Stimulated activated memory B cell treated with anti-CD40 and anti-IgM and Interleukin-4, amounts not matched to agents 10 μg/mL and 1 μg/mL and 100 μg/mL, for 72 hours (primary cell): ENCODE results near the gene SAE1.

Source experiments
- ATAC-seq: fragments of 150-1000 bp; cut with Tn5 transposase; 2 replicates; pipeline ENCODE4 v1.10.0; 2021
- H3K27ac Mint-ChIP-seq: one replicate; pipeline ENCODE4 v1.8.0; 2022; ENCODE audit warnings: mild to moderate bottlenecking, mixed read lengths
- H3K27me3 Mint-ChIP-seq: one replicate; pipeline ENCODE4 v1.8.0; 2022; ENCODE audit warnings: mixed read lengths
- H3K36me3 Mint-ChIP-seq: one replicate; pipeline ENCODE4 v1.8.0; 2022; ENCODE audit warnings: mixed read lengths
- H3K4me1 Mint-ChIP-seq: one replicate; pipeline ENCODE4 v1.8.0; 2022; ENCODE audit warnings: mixed read lengths
- H3K4me3 Mint-ChIP-seq: one replicate; pipeline ENCODE4 v1.8.0; 2022; ENCODE audit warnings: mild to moderate bottlenecking, moderate library complexity, mixed read lengths
- H3K9me3 Mint-ChIP-seq: one replicate; pipeline ENCODE4 v1.8.0; 2022; ENCODE audit warnings: mixed read lengths

Gene SAE1

GRCh38 chr19:47195434-47195833 lies 64.8 kb downstream of the SAE1 start:
- ATAC-seq = no peak
- Mint-ChIP-seq H3K4me3 (no peak overlapping the region), H3K27ac (peak overlapping the region; percentile 73), H3K36me3 (peaks cover 43% of the 10 kb centered on the region), H3K4me1 (peaks cover 20% of the 10 kb centered on the region), H3K9me3 (no peaks in the 10 kb centered on the region), H3K27me3 (no peaks in the 10 kb centered on the region)

DNA sequence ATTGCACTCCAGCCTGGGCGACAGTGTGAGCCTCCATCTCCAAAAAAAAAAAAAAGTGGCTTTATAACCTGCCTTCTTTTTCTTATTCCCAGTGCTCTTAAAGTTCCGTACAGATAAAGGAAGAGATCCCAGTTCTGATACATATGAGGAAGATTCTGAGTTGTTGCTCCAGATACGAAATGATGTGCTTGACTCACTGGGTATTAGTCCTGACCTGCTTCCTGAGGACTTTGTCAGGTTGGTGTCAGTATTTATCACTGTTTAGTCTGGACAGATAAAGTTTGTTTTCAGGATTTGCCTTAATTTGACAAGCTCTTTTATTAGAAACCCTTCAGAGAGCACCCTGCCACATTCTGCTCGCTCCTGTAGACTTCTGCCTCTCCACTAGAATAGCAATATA lies 66.5 kb downstream of the SAE1 start:
- ATAC-seq = no peak
- H3K4me3 Mint-ChIP-seq = no peak overlapping the region
- H3K27ac Mint-ChIP-seq = no peak overlapping the region
- peaks cover 26% of the 10 kb centered on the region for H3K4me1 Mint-ChIP-seq
- H3K27me3 Mint-ChIP-seq = no peaks in the 10 kb centered on the region
- H3K36me3 Mint-ChIP-seq = peaks cover 39% of the 10 kb centered on the region
- H3K9me3 Mint-ChIP-seq = no peaks in the 10 kb centered on the region

GRCh38 chr19:47200530-47200929 lies 69.9 kb downstream of the SAE1 start:
- peaks cover 56% of the 10 kb centered on the region for H3K36me3 Mint-ChIP-seq
- no peak overlapping the region for H3K4me3 Mint-ChIP-seq
- no peak for ATAC-seq
- H3K4me1 Mint-ChIP-seq = peaks cover 23% of the 10 kb centered on the region
- H3K27me3 Mint-ChIP-seq = no peaks in the 10 kb centered on the region
- H3K27ac Mint-ChIP-seq = peak overlapping the region; percentile 79
- no peaks in the 10 kb centered on the region for H3K9me3 Mint-ChIP-seq

DNA sequence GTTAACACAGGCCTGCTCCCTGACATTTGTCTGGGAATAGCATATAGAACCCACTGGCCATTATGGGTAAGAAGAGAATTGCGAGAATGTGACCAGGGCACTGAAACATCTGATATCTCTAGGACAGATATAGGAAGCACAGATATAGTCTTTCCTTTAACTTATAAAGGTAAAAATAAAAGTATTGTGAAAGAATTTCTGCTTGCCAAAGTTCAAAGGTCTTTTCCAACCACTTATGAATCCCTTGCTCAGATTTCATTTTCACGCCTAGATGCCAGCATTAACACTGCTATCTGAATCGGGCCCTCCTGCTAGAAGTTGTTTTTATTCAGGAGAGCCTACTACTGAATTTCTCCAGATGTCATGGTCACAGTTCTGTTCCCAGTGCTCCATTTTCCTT lies 72.6 kb downstream of the SAE1 start:
- peaks cover 19% of the 10 kb centered on the region for H3K4me1 Mint-ChIP-seq
- peaks cover 65% of the 10 kb centered on the region for H3K36me3 Mint-ChIP-seq
- peak overlapping the region; percentile 79 for H3K27ac Mint-ChIP-seq
- H3K9me3 Mint-ChIP-seq = no peaks in the 10 kb centered on the region
- H3K4me3 Mint-ChIP-seq = no peak overlapping the region
- no peak for ATAC-seq
- no peaks in the 10 kb centered on the region for H3K27me3 Mint-ChIP-seq

DNA sequence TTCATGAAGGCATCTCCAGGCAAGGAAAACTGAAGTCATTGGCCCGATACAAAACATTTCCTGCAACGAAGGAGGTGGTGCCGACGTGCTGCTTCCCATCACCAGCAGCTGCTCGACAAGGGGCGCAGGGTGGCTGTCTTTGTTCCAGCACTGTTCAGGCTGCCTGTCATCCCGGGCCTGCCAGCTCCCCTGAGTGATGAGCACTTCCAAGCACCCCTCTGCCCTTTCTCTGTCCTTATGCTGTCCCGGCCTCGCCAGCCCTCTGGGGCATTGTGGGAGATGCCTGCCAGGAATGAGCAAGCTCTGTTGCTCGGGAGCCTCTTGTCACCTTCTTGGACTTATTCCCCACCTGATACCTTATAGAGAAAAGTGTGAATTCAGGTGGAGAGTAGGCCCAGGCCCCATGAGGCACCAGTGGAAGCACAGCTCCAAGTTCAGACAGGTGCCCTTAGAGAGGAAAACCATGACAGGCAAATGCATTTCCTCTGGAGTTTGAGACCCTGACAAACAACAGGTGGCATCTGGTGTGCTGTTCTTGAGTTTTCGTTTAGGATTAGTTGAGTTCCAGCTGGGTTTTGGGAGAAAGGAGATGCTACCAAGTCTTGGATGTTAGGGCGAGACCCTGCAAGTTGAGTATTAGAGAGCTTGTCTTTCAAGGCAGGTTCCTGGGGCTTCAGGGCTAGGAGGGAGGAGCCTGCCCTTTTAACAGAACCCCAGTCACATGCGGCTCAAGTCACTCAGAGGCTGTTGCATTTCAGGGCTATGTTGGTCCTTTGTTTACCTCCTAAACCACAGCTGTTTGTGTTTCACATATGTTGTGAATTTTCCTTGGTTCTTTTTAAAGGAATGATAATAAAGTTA lies 78.9 kb downstream of the SAE1 start:
- Mint-ChIP-seq H3K9me3 (no peaks in the 10 kb centered on the region), H3K36me3 (peaks cover 58% of the 10 kb centered on the region), H3K4me3 (no peak overlapping the region), H3K27me3 (no peaks in the 10 kb centered on the region), H3K27ac (peak overlapping the region; percentile 84), H3K4me1 (peaks cover 9% of the 10 kb centered on the region)
- ATAC-seq = no peak

DNA sequence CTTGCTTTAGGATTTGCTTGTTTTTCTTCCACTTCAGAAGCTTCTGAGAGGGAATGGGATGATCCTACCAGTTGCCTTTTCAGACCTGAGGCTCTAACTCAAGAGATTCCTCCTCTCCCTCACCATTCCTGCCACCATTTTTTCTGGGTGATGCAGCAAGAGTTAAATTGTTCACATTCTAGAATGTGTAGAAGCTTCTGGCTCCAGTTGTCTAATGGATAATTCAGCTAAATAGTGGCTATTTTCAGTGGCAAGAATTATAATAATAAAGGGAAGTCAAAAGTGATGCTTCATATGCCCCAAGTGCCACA lies 79.5 kb downstream of the SAE1 start:
- Mint-ChIP-seq H3K27me3 (no peaks in the 10 kb centered on the region), H3K4me3 (no peak overlapping the region), H3K27ac (peak overlapping the region; percentile 84), H3K9me3 (no peaks in the 10 kb centered on the region), H3K4me1 (peaks cover 9% of the 10 kb centered on the region), H3K36me3 (peaks cover 52% of the 10 kb centered on the region)
- ATAC-seq = no peak

GRCh38 chr19:47210689-47211316 lies 80.2 kb downstream of the SAE1 start:
- peak overlapping the region; percentile 31 for H3K4me3 Mint-ChIP-seq
- peaks cover 9% of the 10 kb centered on the region for H3K4me1 Mint-ChIP-seq
- peak; percentile 72 for ATAC-seq
- H3K9me3 Mint-ChIP-seq = no peaks in the 10 kb centered on the region
- H3K27me3 Mint-ChIP-seq = no peaks in the 10 kb centered on the region
- peaks cover 48% of the 10 kb centered on the region for H3K36me3 Mint-ChIP-seq
- H3K27ac Mint-ChIP-seq = peak overlapping the region; percentile 84

- peaks cover 5% of the 10 kb centered on the region for H3K36me3 Mint-ChIP-seq
- no peak for ATAC-seq
- peaks cover 5% of the 10 kb centered on the region for H3K4me1 Mint-ChIP-seq
- H3K4me3 Mint-ChIP-seq = no peak overlapping the region
- H3K9me3 Mint-ChIP-seq = no peaks in the 10 kb centered on the region
- no peak overlapping the region for H3K27ac Mint-ChIP-seq
- H3K27me3 Mint-ChIP-seq = no peaks in the 10 kb centered on the region
Observed at GRCh38 chr19:47215581-47215980, 84.9 kb downstream of the SAE1 start.

- Mint-ChIP-seq H3K36me3 (peaks cover 16% of the 10 kb centered on the region), H3K27me3 (no peaks in the 10 kb centered on the region), H3K4me1 (peaks cover 5% of the 10 kb centered on the region), H3K9me3 (no peaks in the 10 kb centered on the region), H3K27ac (no peak overlapping the region), H3K4me3 (no peak overlapping the region)
- no peak for ATAC-seq
Observed at GRCh38 chr19:47221080-47221841, 90.6 kb downstream of the SAE1 start.

- Mint-ChIP-seq H3K4me3 (no peak overlapping the region), H3K27me3 (no peaks in the 10 kb centered on the region), H3K9me3 (no peaks in the 10 kb centered on the region), H3K27ac (no peak overlapping the region), H3K4me1 (peaks cover 8% of the 10 kb centered on the region), H3K36me3 (peaks cover 16% of the 10 kb centered on the region)
- ATAC-seq = no peak
Observed at GRCh38 chr19:47221890-47222289, 91.3 kb downstream of the SAE1 start.

GRCh38 chr19:47225746-47226425 lies 95.3 kb downstream of the SAE1 start:
- Mint-ChIP-seq H3K4me3 (peak overlapping the region; percentile 81), H3K27ac (peak overlapping the region; percentile 35), H3K27me3 (no peaks in the 10 kb centered on the region), H3K9me3 (no peaks in the 10 kb centered on the region), H3K36me3 (peaks cover 14% of the 10 kb centered on the region), H3K4me1 (peaks cover 16% of the 10 kb centered on the region)
- ATAC-seq = peak; percentile 79

- peaks cover 8% of the 10 kb centered on the region for H3K36me3 Mint-ChIP-seq
- H3K9me3 Mint-ChIP-seq = no peaks in the 10 kb centered on the region
- H3K4me3 Mint-ChIP-seq = peak overlapping the region; percentile 81
- H3K4me1 Mint-ChIP-seq = peaks cover 20% of the 10 kb centered on the region
- no peak overlapping the region for H3K27ac Mint-ChIP-seq
- no peaks in the 10 kb centered on the region for H3K27me3 Mint-ChIP-seq
- ATAC-seq = peak; percentile 41
Observed at GRCh38 chr19:47226426-47227351, 96.1 kb downstream of the SAE1 start.

- Mint-ChIP-seq H3K27ac (no peak overlapping the region), H3K36me3 (no peaks in the 10 kb centered on the region), H3K27me3 (no peaks in the 10 kb centered on the region), H3K4me1 (peaks cover 28% of the 10 kb centered on the region), H3K4me3 (peak overlapping the region; percentile 81), H3K9me3 (no peaks in the 10 kb centered on the region)
- ATAC-seq = peak; percentile 31
Observed at GRCh38 chr19:47227352-47228167, 96.9 kb downstream of the SAE1 start.
